Measurements from ENCODE around the gene PIEZO2.
"Not testable (repeated sequence)": the region's sequence is repeated elsewhere in the genome, so short reads cannot be mapped to it uniquely, and the experiment has no call there.

Gene PIEZO2

GRCh38 chr18:11149441-11150270, at the start of gene PIEZO2:
Gene PIEZO2, minus strand, starts transcription at chr18:11149569. Its CDS starts 981 bp downstream, at chr18:11148588.
- peak; percentile 1 for DNase-seq
- in situ Hi-C loops (cut with MboI; ENCODE audit: low pct_unique_long_range_greater_than_20kb, low sequenced_read_pairs): no loop called here

DNA sequence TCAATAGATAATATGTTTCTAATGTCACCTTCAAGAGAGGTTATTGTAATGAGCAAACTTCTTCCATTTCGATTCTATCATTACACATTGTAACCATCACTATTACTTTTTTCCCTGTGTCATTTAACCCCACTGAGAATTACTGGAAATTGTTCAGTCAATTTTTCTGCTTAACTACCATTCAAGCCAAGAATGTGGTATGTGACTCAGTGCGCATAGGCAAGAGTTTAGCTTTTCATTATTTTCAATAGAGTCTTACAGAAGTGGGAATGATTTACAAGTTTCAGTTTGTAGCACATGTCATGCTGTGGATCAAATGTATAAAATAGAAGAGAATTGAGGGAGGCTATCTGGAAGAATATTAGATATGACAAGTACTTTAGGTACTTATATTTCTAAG, 34.3 kb upstream of the PIEZO2 start:
- DNase-seq: no peak
- in situ Hi-C loops (cut with MboI; ENCODE audit: low pct_unique_long_range_greater_than_20kb, low sequenced_read_pairs): no loop called here

- DNase-seq; in situ Hi-C loops (cut with MboI; ENCODE audit: low pct_unique_long_range_greater_than_20kb, low sequenced_read_pairs): not testable (repeated sequence)
Measured at GRCh38 chr18:11181629-11182028, 32.3 kb upstream of the PIEZO2 start.

- DNase-seq: no peak
- in situ Hi-C loops (cut with MboI; ENCODE audit: low pct_unique_long_range_greater_than_20kb, low sequenced_read_pairs): no loop called here
Measured at GRCh38 chr18:11179959-11180519, 30.7 kb upstream of the PIEZO2 start.

- no peak for DNase-seq
- in situ Hi-C loops (cut with MboI; ENCODE audit: low pct_unique_long_range_greater_than_20kb, low sequenced_read_pairs): no loop called here
Measured at GRCh38 chr18:11178951-11179549, 29.7 kb upstream of the PIEZO2 start.

GRCh38 chr18:11177382-11177781, 28.0 kb upstream of the PIEZO2 start:
- DNase-seq: no peak
- in situ Hi-C loops (cut with MboI; ENCODE audit: low pct_unique_long_range_greater_than_20kb, low sequenced_read_pairs): no loop called here

DNA sequence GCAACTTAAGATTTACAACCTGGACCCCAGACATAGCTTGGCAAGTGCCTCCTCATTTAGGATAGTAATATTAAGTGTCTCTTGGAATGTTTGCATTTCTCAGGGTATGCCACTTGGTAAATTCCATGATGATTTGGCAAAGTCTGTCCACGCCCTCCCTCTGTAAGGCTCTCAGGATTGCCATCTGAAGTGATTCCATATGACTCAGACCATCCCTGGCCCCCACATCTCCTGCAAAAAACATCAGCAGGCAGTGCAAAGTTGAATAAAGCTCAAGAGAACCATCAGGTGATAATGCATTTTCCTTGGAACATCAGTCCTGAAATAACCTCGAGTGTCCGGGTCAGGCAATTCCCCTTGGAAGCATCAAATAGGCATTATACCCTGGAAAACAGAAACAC, 27.1 kb upstream of the PIEZO2 start:
- DNase-seq: no peak
- in situ Hi-C loops (cut with MboI; ENCODE audit: low pct_unique_long_range_greater_than_20kb, low sequenced_read_pairs): no loop called here

GRCh38 chr18:11175266-11175979, 26.1 kb upstream of the PIEZO2 start:
- in situ Hi-C loops (cut with MboI; ENCODE audit: low pct_unique_long_range_greater_than_20kb, low sequenced_read_pairs): no loop called here
- no peak for DNase-seq

- DNase-seq; in situ Hi-C loops (cut with MboI; ENCODE audit: low pct_unique_long_range_greater_than_20kb, low sequenced_read_pairs): not testable (repeated sequence)
Measured at GRCh38 chr18:11174179-11174578, 24.8 kb upstream of the PIEZO2 start.

DNA sequence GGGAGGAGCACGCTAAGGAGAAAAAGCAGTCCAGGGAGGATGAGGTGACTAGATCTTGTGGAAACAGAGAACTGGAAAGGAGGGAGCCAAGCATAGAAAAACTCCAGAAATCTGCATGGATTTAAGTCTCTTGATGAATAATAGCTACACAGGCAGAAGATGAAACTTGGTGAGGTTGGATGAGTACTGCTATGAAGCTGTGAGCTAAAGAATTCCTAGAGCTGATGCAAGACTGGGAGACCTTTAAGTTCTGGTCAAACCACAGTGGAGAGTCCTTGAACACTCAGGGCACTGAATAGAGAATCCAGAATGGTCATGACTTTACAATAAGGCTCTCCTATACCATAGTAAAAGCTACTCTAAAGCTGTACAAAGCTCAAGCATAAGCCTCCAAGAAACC, 18.4 kb upstream of the PIEZO2 start:
- no peak for DNase-seq
- in situ Hi-C loops (cut with MboI; ENCODE audit: low pct_unique_long_range_greater_than_20kb, low sequenced_read_pairs): no loop called here

GRCh38 chr18:11165952-11166351, 16.6 kb upstream of the PIEZO2 start:
- in situ Hi-C loops (cut with MboI; ENCODE audit: low pct_unique_long_range_greater_than_20kb, low sequenced_read_pairs): no loop called here
- DNase-seq: no peak

- no peak for DNase-seq
- in situ Hi-C loops (cut with MboI; ENCODE audit: low pct_unique_long_range_greater_than_20kb, low sequenced_read_pairs): no loop called here
Measured at GRCh38 chr18:11165138-11165537, 15.8 kb upstream of the PIEZO2 start.

DNA sequence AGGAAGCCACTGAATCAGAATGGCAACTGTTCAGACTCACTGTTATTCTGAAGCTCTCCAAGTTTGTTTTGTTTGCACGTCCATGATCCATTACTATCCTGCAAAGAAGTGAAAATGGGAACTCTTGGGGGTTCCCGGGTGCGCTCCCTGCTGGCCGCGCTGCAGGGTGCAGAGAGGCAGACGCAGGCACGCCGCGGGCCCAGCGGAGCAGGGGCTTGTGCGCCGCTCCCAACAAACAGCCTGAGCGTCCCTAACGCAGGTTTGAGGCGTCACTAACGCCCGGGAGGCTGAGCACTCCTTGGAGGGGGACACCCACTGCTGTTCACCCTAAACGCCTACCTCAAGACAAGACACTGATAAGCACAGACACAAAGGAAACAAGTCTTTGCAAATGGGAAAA, 14.3 kb upstream of the PIEZO2 start:
- DNase-seq: no peak
- in situ Hi-C loops (cut with MboI; ENCODE audit: low pct_unique_long_range_greater_than_20kb, low sequenced_read_pairs): no loop called here

DNA sequence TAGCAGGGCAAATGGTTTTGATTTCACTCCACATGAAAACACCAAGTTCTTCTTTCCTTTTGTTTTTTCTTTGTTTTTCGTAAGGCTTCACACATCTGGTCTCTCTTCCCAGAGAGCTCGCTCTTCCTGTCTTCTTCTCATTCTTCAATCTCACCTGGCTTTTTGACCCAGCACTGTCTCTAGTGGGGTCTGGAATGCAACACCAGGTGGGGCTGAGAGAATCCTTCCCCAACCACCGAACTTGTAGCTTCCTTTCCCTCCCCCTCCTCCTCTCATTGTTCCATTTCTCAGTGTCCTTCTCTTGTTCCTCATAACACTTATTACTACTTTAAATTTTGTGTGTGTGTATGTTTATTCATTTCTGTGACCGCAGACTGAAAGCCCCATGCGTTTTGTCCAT, 13.5 kb upstream of the PIEZO2 start:
- no peak for DNase-seq
- in situ Hi-C loops (cut with MboI; ENCODE audit: low pct_unique_long_range_greater_than_20kb, low sequenced_read_pairs): no loop called here

GRCh38 chr18:11162462-11162861, 13.1 kb upstream of the PIEZO2 start:
- in situ Hi-C loops (cut with MboI; ENCODE audit: low pct_unique_long_range_greater_than_20kb, low sequenced_read_pairs): no loop called here
- no peak for DNase-seq

DNA sequence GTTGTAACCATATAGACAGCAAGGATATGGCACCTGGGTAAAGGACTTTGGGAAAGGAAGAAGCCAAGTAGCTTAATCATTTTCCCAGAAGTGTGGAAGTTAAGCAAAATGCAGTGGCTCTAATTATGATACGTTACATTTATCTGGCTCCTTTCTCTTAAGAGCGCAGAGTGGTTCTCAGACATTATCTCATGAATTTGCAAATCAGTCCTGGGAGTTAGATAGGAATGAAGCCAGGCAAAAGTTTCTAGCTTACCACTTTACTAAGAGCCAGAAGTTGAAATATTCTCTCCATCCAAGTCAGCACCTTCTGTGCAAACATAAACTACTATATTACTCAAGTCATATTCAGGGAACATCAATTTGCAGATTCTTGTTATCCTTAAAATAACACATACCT, 10.9 kb upstream of the PIEZO2 start:
- DNase-seq: no peak
- in situ Hi-C loops (cut with MboI; ENCODE audit: low pct_unique_long_range_greater_than_20kb, low sequenced_read_pairs): no loop called here

DNA sequence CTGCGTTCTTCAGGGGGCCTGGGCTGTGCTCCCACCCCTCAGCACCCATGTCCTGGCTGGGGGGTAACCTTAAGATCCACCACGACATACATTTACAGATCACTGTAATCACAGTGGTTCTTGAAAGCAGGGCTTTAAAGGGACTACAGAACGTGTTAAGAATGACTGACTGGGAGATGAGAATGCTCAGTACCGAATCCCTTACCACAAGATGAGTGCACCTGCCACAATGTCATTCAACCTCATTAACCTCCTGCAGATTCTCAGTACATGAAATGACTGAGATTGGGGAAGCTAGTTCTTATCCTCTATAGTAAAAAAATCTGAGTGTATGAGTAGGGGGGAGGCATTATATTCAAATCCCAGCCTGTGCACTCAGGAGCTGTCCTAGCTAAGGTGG, 10.5 kb upstream of the PIEZO2 start:
- in situ Hi-C loops (cut with MboI; ENCODE audit: low pct_unique_long_range_greater_than_20kb, low sequenced_read_pairs): no loop called here
- DNase-seq: no peak

GRCh38 chr18:11156978-11157377, 7.6 kb upstream of the PIEZO2 start:
- DNase-seq: no peak
- in situ Hi-C loops (cut with MboI; ENCODE audit: low pct_unique_long_range_greater_than_20kb, low sequenced_read_pairs): no loop called here

DNA sequence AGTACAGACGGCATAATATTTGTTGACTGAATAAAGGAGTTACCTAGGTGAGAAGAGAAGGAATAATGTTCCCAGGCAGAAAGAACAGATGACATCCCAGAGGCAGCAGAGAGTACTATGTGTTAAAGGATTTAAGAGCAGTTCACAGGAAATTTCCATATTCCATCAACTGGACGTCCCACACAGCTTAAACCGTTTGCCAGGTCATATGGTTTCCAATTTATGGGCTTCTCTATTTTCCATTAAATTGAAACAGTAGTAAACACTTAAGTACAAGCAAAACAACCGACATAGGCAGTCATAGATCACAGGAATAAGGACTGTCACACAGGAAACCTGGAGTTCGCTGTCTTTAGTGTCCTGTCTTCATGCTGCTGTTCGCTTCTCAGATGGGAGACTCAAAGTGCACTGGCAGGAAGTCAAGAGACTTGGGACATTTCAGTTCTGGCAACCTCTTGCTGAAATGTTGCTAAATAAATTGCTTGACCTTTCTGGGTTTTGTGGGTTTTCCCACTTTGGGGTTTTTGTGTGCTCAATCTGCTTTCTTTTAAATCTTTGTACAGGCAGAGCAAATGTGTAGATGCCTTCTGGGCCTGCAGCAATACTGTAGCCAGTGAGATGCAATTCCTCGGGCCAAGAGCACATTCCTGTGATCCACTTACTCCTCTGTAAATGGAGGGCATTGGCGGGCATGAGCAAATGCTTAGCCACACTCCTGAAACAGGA, 5.8 kb upstream of the PIEZO2 start:
- in situ Hi-C loops (cut with MboI; ENCODE audit: low pct_unique_long_range_greater_than_20kb, low sequenced_read_pairs): no loop called here
- DNase-seq: no peak

Data from KBM-7 (cell line).